Fibroblast of lung (primary cell): ENCODE data around the gene CNKSR2. TPM values are rescaled to one million over a fixed set of nuclear protein-coding genes. Genes with fewer than 3 reads are reported as not detected.

ENCODE experiments used
- DNase-seq, 2 donors: peaks; one replicate each; pipeline versions ENCODE4 v3.0.0 to v3.0.0-alpha.2; 2010; ENCODE audit warnings: low read depth in 2 of 2
- H2AFZ ChIP-seq: 2 replicates; pipeline ENCODE4 v1.5.1; 2012; ENCODE audit warnings: low read length, control low read depth, inconsistent platforms
- H3K27ac ChIP-seq: 2 replicates; pipeline ENCODE4 v1.5.1; 2011; ENCODE audit warnings: low read length, control low read depth; ENCODE audit not compliant: insufficient read depth
- H3K27me3 ChIP-seq: 2 replicates; pipeline ENCODE4 v1.5.1; 2011; ENCODE audit warnings: mild to moderate bottlenecking, low read length; ENCODE audit not compliant: control insufficient read depth, insufficient read depth
- H3K36me3 ChIP-seq: 2 replicates; pipeline ENCODE4 v1.5.1; 2011; ENCODE audit warnings: low read length; ENCODE audit not compliant: control insufficient read depth, insufficient read depth
- H3K4me1 ChIP-seq: 2 replicates; pipeline ENCODE4 v1.5.1; 2011; ENCODE audit warnings: low read length; ENCODE audit not compliant: control insufficient read depth, insufficient read depth; ENCODE audit errors: extremely low read depth
- H3K4me2 ChIP-seq: 2 replicates; pipeline ENCODE4 v1.5.1; 2011; ENCODE audit warnings: low read length, control low read depth; ENCODE audit not compliant: insufficient read depth; ENCODE audit errors: extremely low read depth
- H3K4me3 ChIP-seq, 4 experiments: fragments of 200-600 bp in 1 of 4; sonication (generic) in 1 of 4; replicated peaks in 1 of 4; 2 replicates each; pipeline ENCODE4 v1.5.1; 2011 to 2016; ENCODE audit warnings: low read length in 4 of 4, low read depth in 3 of 4, mild to moderate bottlenecking in 3 of 4, control low read depth in 2 of 4, inconsistent platforms in 1 of 4, mixed read lengths in 1 of 4; ENCODE audit not compliant: insufficient read depth in 1 of 4; ENCODE audit errors: control extremely low read depth in 1 of 4
- H3K79me2 ChIP-seq: 2 replicates; pipeline ENCODE4 v1.5.1; 2012; ENCODE audit warnings: mild to moderate bottlenecking, low read length, inconsistent platforms; ENCODE audit not compliant: control insufficient read depth, insufficient read depth
- H3K9ac ChIP-seq: 2 replicates; pipeline ENCODE4 v1.5.1; 2011; ENCODE audit warnings: mild to moderate bottlenecking, low read length, control low read depth; ENCODE audit not compliant: insufficient read depth
- H3K9me3 ChIP-seq: 2 replicates; pipeline ENCODE4 v1.5.1; 2012; ENCODE audit warnings: low read depth, low read length; ENCODE audit not compliant: control insufficient read depth, insufficient read depth
- H4K20me1 ChIP-seq: 2 replicates; pipeline ENCODE4 v1.5.1; 2011; ENCODE audit warnings: low read length; ENCODE audit not compliant: control insufficient read depth, insufficient read depth; ENCODE audit errors: extremely low read depth
- EZH2 ChIP-seq: IDR thresholded peaks from 2 replicates; pipeline ENCODE4 v1.5.1; 2012; ENCODE audit warnings: low read length, control low read depth, mild to moderate bottlenecking; ENCODE audit errors: missing control alignments
- polyA plus RNA-seq, 2 donors: library from polyadenylated mRNA; depleted of rRNA in 1 of 2; stranded (reverse) in 1 of 2; unstranded in 1 of 2; fragments of >200 nt; gene quantifications; 2 replicates each; pipeline ENCODE4 v1.2.1, GENCODE V29; 2011 to 2012; ENCODE audit warnings: missing spikeins in 1 of 2
- total RNA-seq: library from RNA; depleted of rRNA; stranded (reverse); fragments of >200 nt; gene quantifications from 2 replicates; pipeline ENCODE4 v1.2.1, GENCODE V29; 2014
- TF ChIP-seq, protein P1 (sequence below), 2 donors: IDR thresholded peaks in 1 of 2; conservative IDR thresholded peaks in 1 of 2; 1 replicate in 1 of 2; 2 replicates in 1 of 2; pipeline ENCODE4 v1.5.1; 2011 to 2012; ENCODE audit warnings: low read length in 2 of 2, control low read depth in 1 of 2, inconsistent platforms in 1 of 2, low read depth in 1 of 2, mild to moderate bottlenecking in 1 of 2

The CNKSR2 gene
- total and polyA plus RNA-seq, 2 donors (not counting 1 experiment from before 2014, with no cell fraction given) = 0.16 to 0.33 TPM

DNA sequence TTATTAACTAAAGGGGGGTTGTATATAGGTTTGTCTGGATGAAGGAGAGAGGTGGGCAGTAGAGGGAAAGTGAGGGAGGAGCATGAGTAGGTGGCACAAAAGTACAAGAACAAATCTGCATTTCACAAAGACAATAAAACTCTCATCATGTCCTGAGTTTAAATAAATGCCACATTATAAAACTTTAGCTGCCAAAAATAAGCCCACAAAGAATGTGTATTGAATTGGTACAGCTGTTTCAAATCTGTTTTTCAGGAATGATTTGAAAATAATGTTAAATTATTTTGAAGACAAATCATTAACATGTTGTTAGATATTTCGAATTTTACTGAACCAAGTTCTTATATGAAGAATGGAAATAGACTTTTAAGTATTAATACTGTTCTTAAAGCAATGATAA, 5.8 kb downstream of the CNKSR2 start:
- no peak overlapping the region for H3K27ac ChIP-seq
- H3K9ac ChIP-seq = no peak overlapping the region
- H3K27me3 ChIP-seq = no peaks in the 10 kb centered on the region
- TF ChIP-seq EZH2 = no peak
- TF ChIP-seq, protein P1, sequence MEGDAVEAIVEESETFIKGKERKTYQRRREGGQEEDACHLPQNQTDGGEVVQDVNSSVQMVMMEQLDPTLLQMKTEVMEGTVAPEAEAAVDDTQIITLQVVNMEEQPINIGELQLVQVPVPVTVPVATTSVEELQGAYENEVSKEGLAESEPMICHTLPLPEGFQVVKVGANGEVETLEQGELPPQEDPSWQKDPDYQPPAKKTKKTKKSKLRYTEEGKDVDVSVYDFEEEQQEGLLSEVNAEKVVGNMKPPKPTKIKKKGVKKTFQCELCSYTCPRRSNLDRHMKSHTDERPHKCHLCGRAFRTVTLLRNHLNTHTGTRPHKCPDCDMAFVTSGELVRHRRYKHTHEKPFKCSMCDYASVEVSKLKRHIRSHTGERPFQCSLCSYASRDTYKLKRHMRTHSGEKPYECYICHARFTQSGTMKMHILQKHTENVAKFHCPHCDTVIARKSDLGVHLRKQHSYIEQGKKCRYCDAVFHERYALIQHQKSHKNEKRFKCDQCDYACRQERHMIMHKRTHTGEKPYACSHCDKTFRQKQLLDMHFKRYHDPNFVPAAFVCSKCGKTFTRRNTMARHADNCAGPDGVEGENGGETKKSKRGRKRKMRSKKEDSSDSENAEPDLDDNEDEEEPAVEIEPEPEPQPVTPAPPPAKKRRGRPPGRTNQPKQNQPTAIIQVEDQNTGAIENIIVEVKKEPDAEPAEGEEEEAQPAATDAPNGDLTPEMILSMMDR (conservative IDR thresholded peaks at IDR 0.05 in 1 of 2, IDR thresholded peaks at IDR 0.05 in 1 of 2; ENCODE audit: low read depth in 1 of 2, low read length in 2 of 2) = no peak
- no peaks in the 10 kb centered on the region for H4K20me1 ChIP-seq
- H3K4me3 ChIP-seq = no peak overlapping the region
- H3K36me3 ChIP-seq = no peaks in the 10 kb centered on the region
- no peak overlapping the region for H3K4me2 ChIP-seq
- H3K4me1 ChIP-seq = no peaks in the 10 kb centered on the region
- no peak overlapping the region for H2AFZ ChIP-seq
- no peaks in the 10 kb centered on the region for H3K79me2 ChIP-seq
- no peak for DNase-seq
- H3K9me3 ChIP-seq = no peaks in the 10 kb centered on the region

DNA sequence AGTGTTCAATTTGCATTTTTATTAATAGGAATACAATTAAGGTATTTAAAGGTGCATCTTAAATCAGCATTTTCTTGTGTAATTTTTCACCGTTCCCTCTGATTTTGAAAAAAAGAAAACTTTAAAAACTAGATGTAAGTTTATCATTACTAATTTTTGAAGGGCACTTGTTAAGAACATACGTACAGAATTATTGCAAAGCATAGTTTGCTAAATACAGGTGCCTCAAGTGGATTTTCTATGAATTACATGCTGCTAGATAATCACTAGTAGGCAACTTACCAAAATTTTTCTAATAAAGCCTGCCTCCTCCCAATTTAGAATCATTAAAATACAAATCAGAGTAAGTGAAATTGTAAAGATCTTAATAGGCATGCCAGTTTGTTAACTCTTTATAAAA, 8.5 kb downstream of the CNKSR2 start:
- H2AFZ ChIP-seq = no peak overlapping the region
- H3K27ac ChIP-seq = no peak overlapping the region
- no peak overlapping the region for H3K4me3 ChIP-seq
- no peaks in the 10 kb centered on the region for H3K79me2 ChIP-seq
- no peak overlapping the region for H3K4me2 ChIP-seq
- no peaks in the 10 kb centered on the region for H4K20me1 ChIP-seq
- no peaks in the 10 kb centered on the region for H3K9me3 ChIP-seq
- no peaks in the 10 kb centered on the region for H3K27me3 ChIP-seq
- no peak for DNase-seq
- TF ChIP-seq EZH2 = no peak
- TF ChIP-seq, protein P1 (conservative IDR thresholded peaks at IDR 0.05 in 1 of 2, IDR thresholded peaks at IDR 0.05 in 1 of 2; ENCODE audit: low read depth in 1 of 2, low read length in 2 of 2) = peak in 1 of 2 donors; percentile 28
- no peaks in the 10 kb centered on the region for H3K36me3 ChIP-seq
- H3K4me1 ChIP-seq = no peaks in the 10 kb centered on the region
- no peak overlapping the region for H3K9ac ChIP-seq

DNA sequence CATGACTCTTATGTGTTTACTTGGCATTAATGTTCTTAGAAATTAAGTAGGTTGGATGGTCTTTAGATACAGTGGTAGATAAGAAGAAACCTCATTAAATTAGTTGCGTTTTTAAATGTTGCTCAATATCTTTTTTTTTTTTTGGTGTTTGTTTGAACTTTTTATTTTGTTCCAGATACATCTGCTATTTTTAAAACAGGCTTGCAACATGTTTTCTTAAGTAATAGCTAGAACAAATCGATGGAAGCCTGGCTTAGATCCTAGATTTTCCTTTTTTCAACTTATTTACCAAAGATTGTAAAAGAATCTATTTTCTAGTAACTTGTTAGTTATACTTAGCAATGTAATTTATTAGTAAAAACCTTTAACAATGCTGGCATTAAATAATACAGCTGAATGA, 9.3 kb downstream of the CNKSR2 start:
- Histone ChIP-seq H3K4me2 (no peak overlapping the region), H3K79me2 (no peaks in the 10 kb centered on the region), H3K36me3 (no peaks in the 10 kb centered on the region), H2AFZ (no peak overlapping the region), H3K9me3 (no peaks in the 10 kb centered on the region), H4K20me1 (no peaks in the 10 kb centered on the region), H3K4me1 (no peaks in the 10 kb centered on the region), H3K4me3 (no peak overlapping the region), H3K27me3 (no peaks in the 10 kb centered on the region), H3K9ac (no peak overlapping the region), H3K27ac (no peak overlapping the region)
- TF ChIP-seq, protein P1 (conservative IDR thresholded peaks at IDR 0.05 in 1 of 2, IDR thresholded peaks at IDR 0.05 in 1 of 2; ENCODE audit: low read depth in 1 of 2, low read length in 2 of 2) = no peak
- TF ChIP-seq EZH2 = no peak
- DNase-seq = peak in 1 of 2 donors; percentile 36
